ENCODE data around the gene TMEM132C. TPM values are rescaled to one million over a fixed set of nuclear protein-coding genes. Genes with fewer than 3 reads are reported as not detected.
A peak's percentile ranks its signal among the peaks of the same experiment; 100 is the strongest.

TMEM132C gene
- total and polyA plus RNA-seq, 2 of the 8 experiments (the other 6 are each of a cell fraction or from before 2014, with no cell fraction given), result 0.23 to 0.76 TPM

DNA sequence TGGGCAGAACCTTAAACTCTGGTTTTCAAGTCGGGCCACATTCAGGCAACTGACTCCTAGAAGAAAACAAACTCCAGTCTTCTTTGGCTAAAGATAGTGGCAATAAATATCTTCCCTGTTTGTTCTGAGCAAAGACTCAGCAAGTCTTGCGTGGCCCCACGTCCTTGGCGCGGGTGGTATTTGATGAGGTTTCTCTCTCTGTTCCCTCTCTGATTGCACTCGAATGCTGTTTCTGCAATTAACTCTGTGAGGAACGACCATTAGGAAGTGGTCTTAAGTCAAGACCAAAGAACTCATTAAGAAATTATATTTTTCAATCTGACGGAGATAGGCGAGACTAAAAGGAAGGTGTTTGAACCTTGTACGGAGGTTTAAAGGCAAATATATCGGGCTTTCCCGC lies 177.6 kb downstream of the TMEM132C start:
- ChIA-PET CTCF (ENCODE audit: partially characterized antibody) (interaction anchor here (0.6 to 1.3 kb wide), 2 partner anchors 57 to 186 kb away, joined by 3 to 4 read pairs; no protein-coding TSS in a partner anchor), POLR2A (ENCODE audit: partially characterized antibody) (no interaction called here)
- Histone ChIP-seq H2AK5ac (ENCODE audit: low read depth, low read length) (no peak overlapping the region), H3K79me2 (ENCODE audit: control insufficient read depth in 1 of 2, insufficient read depth in 2 of 2, low read length in 2 of 2) (no peaks in the 10 kb centered on the region), H2BK5ac (ENCODE audit: low read depth, low read length) (no peak overlapping the region), H2BK15ac (ENCODE audit: low read length) (no peak overlapping the region; the same call in 1 of the 2 replicates), H3K4me1 (replicated peaks in 1 of 4; ENCODE audit: control insufficient read depth in 3 of 4, insufficient read depth in 4 of 4, low read length in 3 of 4) (peaks cover 1 to 8% (median 6%) of the 10 kb centered on the region in 4 experiments; a peak in 3 of 7 replicates), H3K4me2 (ENCODE audit: insufficient read depth in 1 of 2, low read depth in 2 of 2, low read length in 2 of 2) (no peak overlapping the region), H3K79me1 (ENCODE audit: low read depth, low read length) (no peaks in the 10 kb centered on the region), H4K91ac (replicated peaks; ENCODE audit: insufficient read length, low read length) (no peak overlapping the region), H3K4ac (replicated peaks; ENCODE audit: insufficient read length, low read depth, low read length) (no peak overlapping the region), H3K18ac (ENCODE audit: extremely low read depth, low read length) (no peak overlapping the region), H3K9me3 (ENCODE audit: insufficient read depth in 2 of 2, low read depth in 1 of 2, low read length in 1 of 2) (no peaks in the 10 kb centered on the region), H4K8ac (ENCODE audit: extremely low read depth, insufficient read depth, low read length) (no peak overlapping the region), H4K20me1 (replicated peaks in 1 of 2; ENCODE audit: control insufficient read depth in 1 of 2, insufficient read depth in 2 of 2, low read length in 2 of 2) (no peaks in the 10 kb centered on the region), H3K4me3 (ENCODE audit: extremely low read depth in 1 of 4, insufficient read depth in 2 of 4, low read depth in 3 of 4, low read length in 4 of 4) (no peak overlapping the region), H3K36me3 (ENCODE audit: control insufficient read depth in 2 of 4, insufficient read depth in 4 of 4, low read length in 3 of 4) (no peaks in the 10 kb centered on the region), H4K5ac (ENCODE audit: insufficient read length, low read depth, low read length) (no peak overlapping the region), H3K23me2 (ENCODE audit: low read depth, low read length) (no peaks in the 10 kb centered on the region), H2BK120ac (replicated peaks; ENCODE audit: low read depth, low read length) (no peak overlapping the region), H3K27me3 (replicated peaks in 1 of 4; ENCODE audit: control insufficient read depth in 3 of 4, extremely low read depth in 1 of 4, insufficient read depth in 3 of 4, low read length in 3 of 4) (no peaks in the 10 kb centered on the region; a peak in 1 of 7 replicates), H2AFZ (ENCODE audit: low read length) (no peak overlapping the region), H3K56ac (replicated peaks; ENCODE audit: insufficient read length, low read depth, low read length) (no peak overlapping the region), H2BK20ac (ENCODE audit: low read length) (no peak overlapping the region), H3K27ac (ENCODE audit: low read depth, low read length) (no peak overlapping the region), H3K23ac (ENCODE audit: insufficient read length) (no peak overlapping the region), H2BK12ac (ENCODE audit: low read depth, low read length) (0 out of 2 replicates have a peak overlapping the region, but pooled peaks have one; percentile 6), H3K14ac (ENCODE audit: insufficient read length) (no peak overlapping the region), H3K9ac (replicated peaks in 1 of 4; ENCODE audit: extremely low read depth in 1 of 4, low read depth in 3 of 4, low read length in 3 of 4) (no peak overlapping the region)
- DNase-seq (ENCODE audit: low read depth in 1 of 2, low spot score in 2 of 2), result no peak
- WGBS, 2 experiments (ENCODE audit: extremely low coverage in 1 of 2, insufficient coverage in 1 of 2, insufficient read length in 1 of 2, insufficient replicate concordance in 2 of 2, low coverage in 1 of 2, low lambda C conversion rate in 2 of 2, missing lambda C conversion rate in 1 of 2), result 92% methylated on average over 12 of the region's 12 CpGs; no CpG with 5 or more reads in 1 of the 2 experiments
- FAIRE-seq, result no peak
- TF ChIP-seq JUND (IDR thresholded peaks at IDR 0.05; ENCODE audit: low read length) (no peak), SP2 (IDR thresholded peaks at IDR 0.05; ENCODE audit: low read length) (no peak), BCL11A (IDR thresholded peaks at IDR 0.05; ENCODE audit: low read depth in 2 of 2, low read length in 2 of 2) (no peak), TEAD4 (IDR thresholded peaks at IDR 0.05; ENCODE audit: low read depth, low read length) (no peak), KDM1A (IDR thresholded peaks at IDR 0.05; ENCODE audit: borderline replicate concordance, low read length) (no peak), EGR1 (IDR thresholded peaks at IDR 0.05; ENCODE audit: borderline replicate concordance, low read depth, low read length) (no peak), EP300 (IDR thresholded peaks at IDR 0.05; ENCODE audit: borderline replicate concordance in 1 of 2, low read depth in 2 of 2, low read length in 2 of 2) (no peak), TAF1 (IDR thresholded peaks at IDR 0.05; ENCODE audit: low read depth, low read length) (no peak), HDAC2 (IDR thresholded peaks at IDR 0.05; ENCODE audit: borderline replicate concordance in 1 of 2, low read depth in 2 of 2, low read length in 2 of 2) (no peak), RFX5 (IDR thresholded peaks at IDR 0.05; ENCODE audit: borderline replicate concordance, low read depth, low read length) (no peak), NRF1 (IDR thresholded peaks at IDR 0.05; ENCODE audit: low read depth, low read length) (no peak), SP4 (IDR thresholded peaks at IDR 0.05; ENCODE audit: low read length) (no peak)
- TF ChIP-seq, protein P1, sequence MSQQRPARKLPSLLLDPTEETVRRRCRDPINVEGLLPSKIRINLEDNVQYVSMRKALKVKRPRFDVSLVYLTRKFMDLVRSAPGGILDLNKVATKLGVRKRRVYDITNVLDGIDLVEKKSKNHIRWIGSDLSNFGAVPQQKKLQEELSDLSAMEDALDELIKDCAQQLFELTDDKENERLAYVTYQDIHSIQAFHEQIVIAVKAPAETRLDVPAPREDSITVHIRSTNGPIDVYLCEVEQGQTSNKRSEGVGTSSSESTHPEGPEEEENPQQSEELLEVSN (IDR thresholded peaks at IDR 0.05), result no peak
